B cell (primary cell): Measurements from ENCODE around the gene NAXD.

ENCODE experiments used
- CTCF ChIP-seq: fragments of 200-600 bp; IDR thresholded peaks from one replicate; pipeline ENCODE4 v1.8.0; 2022; ENCODE audit warnings: antibody characterized with exemption, mild to moderate bottlenecking
- EZH2 ChIP-seq: IDR thresholded peaks from 2 replicates; pipeline ENCODE4 v1.6.1; 2012; ENCODE audit warnings: borderline replicate concordance, low read depth, mild to moderate bottlenecking, moderate library complexity, low read length; ENCODE audit not compliant: insufficient read depth, poor library complexity, severe bottlenecking

- TF ChIP-seq CTCF (no peak), EZH2 (no peak)
These were observed 37.4 kb downstream of the NAXD start for GRCh38 chr13:110652764-110653163.
